GM12878 (cell line): Measurements from ENCODE around the gene SCN4A. TPM values are rescaled to one million over a fixed set of nuclear protein-coding genes. Genes with fewer than 3 reads are reported as not detected.
A peak's percentile ranks its signal among the peaks of the same experiment; 100 is the strongest.

ENCODE experiments used
- ATF7 ChIP-seq: fragments of 450-650 bp; IDR thresholded peaks from 2 replicates; pipeline ENCODE4 v1.6.1; 2016; ENCODE audit warnings: low read depth, mild to moderate bottlenecking
- GABPA ChIP-seq: IDR thresholded peaks from 2 replicates; pipeline ENCODE4 v1.6.1; 2014; ENCODE audit warnings: antibody characterized with exemption, low read depth, mild to moderate bottlenecking, inconsistent platforms
- HDAC6 ChIP-seq: fragments of 200-600 bp; sonication (generic); IDR thresholded peaks from one replicate; pipeline ENCODE4 v1.8.0; 2017; ENCODE audit warnings: antibody characterized with exemption; ENCODE audit not compliant: unreplicated experiment
- IRF4 ChIP-seq: IDR thresholded peaks from 2 replicates; pipeline ENCODE4 v1.6.1; 2011; ENCODE audit warnings: low read depth, low read length
- LARP7 ChIP-seq: fragments of 450-650 bp; IDR thresholded peaks from 2 replicates; pipeline ENCODE4 v1.6.1; 2017; ENCODE audit warnings: mild to moderate bottlenecking
- MTA2 ChIP-seq: fragments of 450-650 bp; IDR thresholded peaks from 2 replicates; pipeline ENCODE4 v1.6.1; 2016; ENCODE audit warnings: low read depth, mild to moderate bottlenecking, moderate library complexity
- PBX3 ChIP-seq: IDR thresholded peaks from 2 replicates; pipeline ENCODE4 v1.6.1; 2011; ENCODE audit warnings: mild to moderate bottlenecking, low read depth, low read length, moderate library complexity; ENCODE audit not compliant: insufficient replicate concordance
- PKNOX1 ChIP-seq: fragments of 450-650 bp; IDR thresholded peaks from 2 replicates; pipeline ENCODE4 v1.6.1; 2016; ENCODE audit warnings: mild to moderate bottlenecking
- RAD51 ChIP-seq: fragments of 450-650 bp; IDR thresholded peaks from 2 replicates; pipeline ENCODE4 v1.6.1; 2016; ENCODE audit warnings: moderate library complexity, mild to moderate bottlenecking, inconsistent platforms
- SMARCA5 ChIP-seq: fragments of 450-650 bp; IDR thresholded peaks from 2 replicates; pipeline ENCODE4 v1.6.1; 2017; ENCODE audit warnings: mild to moderate bottlenecking
- TAF1 ChIP-seq: IDR thresholded peaks from 2 replicates; pipeline ENCODE4 v1.6.1; 2011; ENCODE audit warnings: mild to moderate bottlenecking, low read depth, low read length, borderline replicate concordance
- TCF3 ChIP-seq: IDR thresholded peaks from 2 replicates; pipeline ENCODE4 v1.6.1; 2012; ENCODE audit warnings: low read depth, mild to moderate bottlenecking, low read length, borderline replicate concordance; ENCODE audit not compliant: insufficient read depth
- ZBED1 ChIP-seq: IDR thresholded peaks from 2 replicates; pipeline ENCODE4 v1.6.1; 2016; ENCODE audit warnings: borderline replicate concordance
- ZBTB4 ChIP-seq: fragments of 450-650 bp; formaldehyde crosslinking; IDR thresholded peaks from 2 replicates; pipeline ENCODE4 v1.4.0; 2022; ENCODE audit warnings: mild to moderate bottlenecking, moderate library complexity
- ZNF207 ChIP-seq: fragments of 450-650 bp; IDR thresholded peaks from 2 replicates; pipeline ENCODE4 v1.6.1; 2014; ENCODE audit warnings: antibody characterized with exemption, mild to moderate bottlenecking, borderline replicate concordance
- ZNF274 ChIP-seq: IDR thresholded peaks from one replicate; pipeline ENCODE4 v1.8.0; 2011; ENCODE audit not compliant: insufficient read length, insufficient read depth
- polyA plus RNA-seq, 11 experiments: library from polyadenylated mRNA; depleted of rRNA in 4 of 11; unstranded in 6 of 11; stranded (reverse) in 5 of 11; fragments of >200 nt; fragmentation: Nextera tagmentation in 4 of 11; fragmentation: Illumina TruSeq in 1 of 11; extraction: Ambion mirVana in 4 of 11; extraction: Trizol in 1 of 11; gene quantifications; 1 replicate in 1 of 11; 2 replicates in 10 of 11; pipeline versions ENCODE4 v1.2.1 to v1.2.3, GENCODE V29; 2011 to 2016; ENCODE audit warnings: inconsistent platforms in 2 of 11, missing spikeins in 2 of 11, low read depth in 1 of 11
- total RNA-seq, 4 experiments: library from RNA; depleted of rRNA in 3 of 4; stranded (reverse); fragments of >200 nt in 3 of 4; fragmentation: Illumina TruSeq in 1 of 4; extraction: Trizol in 1 of 4; gene quantifications; 2 replicates each; pipeline versions ENCODE4 v1.2.1 to v1.2.3, GENCODE V29; 2013 to 2021
- TF ChIP-seq, protein P1 (sequence below): fragments of 450-650 bp; formaldehyde crosslinking; IDR thresholded peaks from 2 replicates; pipeline ENCODE4 v1.4.0; 2020; ENCODE audit warnings: mild to moderate bottlenecking, moderate library complexity
- TF ChIP-seq, protein P2 (sequence below): fragments of 450-650 bp; IDR thresholded peaks from 2 replicates; pipeline ENCODE4 v1.6.1; 2018; ENCODE audit warnings: borderline replicate concordance, mild to moderate bottlenecking; ENCODE audit not compliant: partially characterized antibody
- TF ChIP-seq, protein P3 (sequence below): fragments of 450-650 bp; IDR thresholded peaks from 2 replicates; pipeline ENCODE4 v1.6.1; 2014; ENCODE audit warnings: mild to moderate bottlenecking

The SCN4A gene
- total and polyA plus RNA-seq, 10 of the 15 experiments (the other 5 are each of a cell fraction or from before 2014, with no cell fraction given): under 0.01 to 0.15 (median 0.07) TPM; not detected in 4

DNA sequence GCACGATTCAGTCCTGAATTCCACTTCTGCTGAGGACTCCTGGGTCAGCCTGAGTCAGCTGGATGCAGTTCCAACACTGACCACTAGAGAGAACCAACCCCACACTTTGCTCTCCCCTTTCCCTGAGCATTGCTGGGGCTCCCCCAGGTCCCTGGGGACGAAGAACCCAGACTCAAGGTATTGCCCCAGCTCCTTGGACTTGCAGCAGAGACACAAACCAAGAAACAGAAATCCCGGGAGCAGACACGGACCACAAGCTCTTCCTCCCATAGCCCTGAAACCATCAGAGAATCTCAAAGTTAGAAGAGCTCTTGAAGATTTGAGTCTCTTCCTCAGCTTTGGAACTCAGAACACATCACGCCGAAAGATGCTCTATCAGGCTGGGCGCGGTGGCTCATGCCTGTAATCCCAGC, 53.4 kb downstream of the SCN4A start (continued):
- TF ChIP-seq, protein P1, sequence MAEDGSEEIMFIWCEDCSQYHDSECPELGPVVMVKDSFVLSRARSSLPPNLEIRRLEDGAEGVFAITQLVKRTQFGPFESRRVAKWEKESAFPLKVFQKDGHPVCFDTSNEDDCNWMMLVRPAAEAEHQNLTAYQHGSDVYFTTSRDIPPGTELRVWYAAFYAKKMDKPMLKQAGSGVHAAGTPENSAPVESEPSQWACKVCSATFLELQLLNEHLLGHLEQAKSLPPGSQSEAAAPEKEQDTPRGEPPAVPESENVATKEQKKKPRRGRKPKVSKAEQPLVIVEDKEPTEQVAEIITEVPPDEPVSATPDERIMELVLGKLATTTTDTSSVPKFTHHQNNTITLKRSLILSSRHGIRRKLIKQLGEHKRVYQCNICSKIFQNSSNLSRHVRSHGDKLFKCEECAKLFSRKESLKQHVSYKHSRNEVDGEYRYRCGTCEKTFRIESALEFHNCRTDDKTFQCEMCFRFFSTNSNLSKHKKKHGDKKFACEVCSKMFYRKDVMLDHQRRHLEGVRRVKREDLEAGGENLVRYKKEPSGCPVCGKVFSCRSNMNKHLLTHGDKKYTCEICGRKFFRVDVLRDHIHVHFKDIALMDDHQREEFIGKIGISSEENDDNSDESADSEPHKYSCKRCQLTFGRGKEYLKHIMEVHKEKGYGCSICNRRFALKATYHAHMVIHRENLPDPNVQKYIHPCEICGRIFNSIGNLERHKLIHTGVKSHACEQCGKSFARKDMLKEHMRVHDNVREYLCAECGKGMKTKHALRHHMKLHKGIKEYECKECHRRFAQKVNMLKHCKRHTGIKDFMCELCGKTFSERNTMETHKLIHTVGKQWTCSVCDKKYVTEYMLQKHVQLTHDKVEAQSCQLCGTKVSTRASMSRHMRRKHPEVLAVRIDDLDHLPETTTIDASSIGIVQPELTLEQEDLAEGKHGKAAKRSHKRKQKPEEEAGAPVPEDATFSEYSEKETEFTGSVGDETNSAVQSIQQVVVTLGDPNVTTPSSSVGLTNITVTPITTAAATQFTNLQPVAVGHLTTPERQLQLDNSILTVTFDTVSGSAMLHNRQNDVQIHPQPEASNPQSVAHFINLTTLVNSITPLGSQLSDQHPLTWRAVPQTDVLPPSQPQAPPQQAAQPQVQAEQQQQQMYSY (CRISPR knock-in tag): no peak
- no peak for TF ChIP-seq RAD51
- TF ChIP-seq ZBED1: no peak
- no peak for TF ChIP-seq ZBTB4 (CRISPR knock-in tag)
- TF ChIP-seq, protein P2, sequence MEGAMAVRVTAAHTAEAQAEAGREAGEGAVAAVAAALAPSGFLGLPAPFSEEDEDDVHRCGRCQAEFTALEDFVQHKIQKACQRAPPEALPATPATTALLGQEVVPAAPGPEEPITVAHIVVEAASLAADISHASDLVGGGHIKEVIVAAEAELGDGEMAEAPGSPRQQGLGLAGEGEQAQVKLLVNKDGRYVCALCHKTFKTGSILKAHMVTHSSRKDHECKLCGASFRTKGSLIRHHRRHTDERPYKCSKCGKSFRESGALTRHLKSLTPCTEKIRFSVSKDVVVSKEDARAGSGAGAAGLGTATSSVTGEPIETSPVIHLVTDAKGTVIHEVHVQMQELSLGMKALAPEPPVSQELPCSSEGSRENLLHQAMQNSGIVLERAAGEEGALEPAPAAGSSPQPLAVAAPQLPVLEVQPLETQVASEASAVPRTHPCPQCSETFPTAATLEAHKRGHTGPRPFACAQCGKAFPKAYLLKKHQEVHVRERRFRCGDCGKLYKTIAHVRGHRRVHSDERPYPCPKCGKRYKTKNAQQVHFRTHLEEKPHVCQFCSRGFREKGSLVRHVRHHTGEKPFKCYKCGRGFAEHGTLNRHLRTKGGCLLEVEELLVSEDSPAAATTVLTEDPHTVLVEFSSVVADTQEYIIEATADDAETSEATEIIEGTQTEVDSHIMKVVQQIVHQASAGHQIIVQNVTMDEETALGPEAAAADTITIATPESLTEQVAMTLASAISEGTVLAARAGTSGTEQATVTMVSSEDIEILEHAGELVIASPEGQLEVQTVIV: no peak
- TF ChIP-seq PKNOX1: no peak
- peak; percentile 73 for TF ChIP-seq IRF4
- TF ChIP-seq GABPA: no peak
- TF ChIP-seq ATF7: no peak
- peak; percentile 88; the same call in 1 of the 2 replicates for TF ChIP-seq SMARCA5
- no peak for TF ChIP-seq ZNF207
- no peak for TF ChIP-seq ZNF274
- no peak for TF ChIP-seq TAF1
- TF ChIP-seq, protein P3, sequence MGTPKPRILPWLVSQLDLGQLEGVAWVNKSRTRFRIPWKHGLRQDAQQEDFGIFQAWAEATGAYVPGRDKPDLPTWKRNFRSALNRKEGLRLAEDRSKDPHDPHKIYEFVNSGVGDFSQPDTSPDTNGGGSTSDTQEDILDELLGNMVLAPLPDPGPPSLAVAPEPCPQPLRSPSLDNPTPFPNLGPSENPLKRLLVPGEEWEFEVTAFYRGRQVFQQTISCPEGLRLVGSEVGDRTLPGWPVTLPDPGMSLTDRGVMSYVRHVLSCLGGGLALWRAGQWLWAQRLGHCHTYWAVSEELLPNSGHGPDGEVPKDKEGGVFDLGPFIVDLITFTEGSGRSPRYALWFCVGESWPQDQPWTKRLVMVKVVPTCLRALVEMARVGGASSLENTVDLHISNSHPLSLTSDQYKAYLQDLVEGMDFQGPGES: no peak
- TF ChIP-seq TCF3: no peak
- no peak for TF ChIP-seq LARP7
- TF ChIP-seq MTA2: no peak
- no peak for TF ChIP-seq HDAC6
- no peak for TF ChIP-seq PBX3
